ENCODE data around the gene ATXN1.

DNA sequence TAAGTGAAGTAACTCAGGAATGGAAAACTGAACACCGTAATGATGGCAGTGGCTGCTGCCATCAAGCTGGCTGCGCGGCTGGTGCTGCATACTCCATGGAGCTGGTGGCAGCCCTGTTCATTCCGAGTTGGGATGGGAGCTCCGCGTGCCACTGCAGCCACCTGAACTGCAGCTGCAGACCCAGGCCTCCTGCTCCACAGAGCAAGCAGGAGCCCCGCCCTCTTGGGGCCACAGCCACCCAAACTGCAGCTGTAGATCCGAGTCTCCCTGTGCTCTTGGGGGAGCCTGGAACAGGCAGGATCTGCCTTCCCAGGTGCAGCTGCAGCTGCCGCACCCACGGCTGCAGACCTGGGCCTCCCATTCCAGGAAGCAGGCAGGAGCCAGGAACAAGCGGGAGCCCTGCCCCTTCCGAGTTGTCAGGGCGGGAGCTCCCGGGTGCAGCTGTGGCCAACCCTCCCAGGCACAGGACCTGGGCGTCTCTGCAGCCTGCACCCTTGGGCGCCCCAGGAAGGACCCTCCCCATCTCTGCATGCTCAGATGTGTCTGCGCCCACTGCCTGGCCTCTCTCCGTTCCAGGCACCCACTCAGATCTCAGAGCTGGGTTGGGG is 402.6 kb downstream of the ATXN1 start:
- TF ChIP-seq EZH2phosphoT487 (IDR thresholded peaks at IDR 0.05; ENCODE audit: borderline replicate concordance, low read length) (no peak), CTCF (IDR thresholded peaks at IDR 0.05; ENCODE audit: low read depth, low read length, poor library complexity, severe bottlenecking) (no peak)
